Lower lobe of right lung (tissue), 1 donor: ENCODE data around the gene AMN1. TPM values are rescaled to one million over a fixed set of nuclear protein-coding genes. Genes with fewer than 3 reads are reported as not detected.

ENCODE experiments used
- total RNA-seq: library from RNA; stranded (reverse); fragmentation: NEBNext Ultra II Directional; extraction: Animal tissue kit (Norgen Biotek cat#: 25700); gene quantifications from one replicate; pipeline ENCODE4 v1.2.1, GENCODE V29; 2021
- donor health status: DM: no; HTN: yes; CAD: no; lungs with severe emphysema.

The AMN1 gene
- total RNA-seq, 1 donor from 2014 or later: 7.7 TPM

Other genes with a start within 250 kb of the AMN1 start
- gene DENND5B, start 137.9 kb downstream of the AMN1 start, total RNA-seq: 6.0 TPM
- 4.0 TPM for gene ETFBKMT, start 69.3 kb downstream of the AMN1 start, total RNA-seq
- gene RESF1, start 230.4 kb upstream of the AMN1 start, total RNA-seq: 77.2 TPM